ENCODE data around the gene BTC. TPM values are rescaled to one million over a fixed set of nuclear protein-coding genes. Genes with fewer than 3 reads are reported as not detected.

The BTC gene
- polyA plus RNA-seq, 1 donor (not counting 4 experiments of a cell fraction or from before 2014, with no cell fraction given): 0.58 TPM

Other genes with a start within 250 kb of the BTC start
- gene PARM1, start 138.6 kb upstream of the BTC start, polyA plus RNA-seq: 0.02 to 0.08 TPM (median 0.05 TPM) in 3 replicates

All from keratinocyte (primary cell).